Brain microvascular endothelial cell (primary cell): ENCODE results near the gene ZFAND5.

Source experiments
- DNase-seq: peaks from one replicate; pipeline ENCODE4 v3.0.0-alpha.2; 2020
- H3K27ac ChIP-seq: fragments of 250-450 bp; sonication (Bioruptor Pico); 2 replicates; pipeline ENCODE4 v1.5.1; 2020; ENCODE audit warnings: mild to moderate bottlenecking, moderate library complexity
- H3K27me3 ChIP-seq: fragments of 250-450 bp; sonication (Bioruptor Pico); replicated peaks from 2 replicates; pipeline ENCODE4 v1.5.1; 2020; ENCODE audit warnings: mild to moderate bottlenecking
- H3K36me3 ChIP-seq: fragments of 250-450 bp; sonication (Bioruptor Pico); replicated peaks from 2 replicates; pipeline ENCODE4 v1.5.1; 2020; ENCODE audit warnings: mild to moderate bottlenecking
- H3K4me3 ChIP-seq: 2 replicates; pipeline ENCODE4 v1.5.1; 2011; ENCODE audit warnings: low read depth, mild to moderate bottlenecking, control low read depth, low read length, moderate library complexity
- in situ Hi-C: cut with HindIII; loops from 2 replicates; pipeline ENCODE4 v1.10.0; 2017; ENCODE audit warnings: low sequenced_read_pairs, low pct_ligation_motif_present
- TF ChIP-seq, protein P1 (sequence below): IDR thresholded peaks from 2 replicates; pipeline ENCODE4 v1.5.1; 2011; ENCODE audit warnings: low read depth, mild to moderate bottlenecking, moderate library complexity, low read length, control low read depth, inconsistent platforms; ENCODE audit errors: missing control alignments

ZFAND5 gene

GRCh38 chr9:72309364-72310133 is 55.5 kb downstream of the ZFAND5 start:
- no peak for DNase-seq
- in situ Hi-C loops = no loop called here
- TF ChIP-seq, protein P1, sequence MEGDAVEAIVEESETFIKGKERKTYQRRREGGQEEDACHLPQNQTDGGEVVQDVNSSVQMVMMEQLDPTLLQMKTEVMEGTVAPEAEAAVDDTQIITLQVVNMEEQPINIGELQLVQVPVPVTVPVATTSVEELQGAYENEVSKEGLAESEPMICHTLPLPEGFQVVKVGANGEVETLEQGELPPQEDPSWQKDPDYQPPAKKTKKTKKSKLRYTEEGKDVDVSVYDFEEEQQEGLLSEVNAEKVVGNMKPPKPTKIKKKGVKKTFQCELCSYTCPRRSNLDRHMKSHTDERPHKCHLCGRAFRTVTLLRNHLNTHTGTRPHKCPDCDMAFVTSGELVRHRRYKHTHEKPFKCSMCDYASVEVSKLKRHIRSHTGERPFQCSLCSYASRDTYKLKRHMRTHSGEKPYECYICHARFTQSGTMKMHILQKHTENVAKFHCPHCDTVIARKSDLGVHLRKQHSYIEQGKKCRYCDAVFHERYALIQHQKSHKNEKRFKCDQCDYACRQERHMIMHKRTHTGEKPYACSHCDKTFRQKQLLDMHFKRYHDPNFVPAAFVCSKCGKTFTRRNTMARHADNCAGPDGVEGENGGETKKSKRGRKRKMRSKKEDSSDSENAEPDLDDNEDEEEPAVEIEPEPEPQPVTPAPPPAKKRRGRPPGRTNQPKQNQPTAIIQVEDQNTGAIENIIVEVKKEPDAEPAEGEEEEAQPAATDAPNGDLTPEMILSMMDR = no peak
- Histone ChIP-seq H3K36me3 (no peaks in the 10 kb centered on the region), H3K4me3 (no peak overlapping the region), H3K27ac (no peak overlapping the region), H3K27me3 (no peaks in the 10 kb centered on the region)

- TF ChIP-seq, protein P1 = no peak
- no peak for DNase-seq
- Histone ChIP-seq H3K27me3 (no peaks in the 10 kb centered on the region), H3K4me3 (no peak overlapping the region), H3K27ac (no peak overlapping the region), H3K36me3 (no peaks in the 10 kb centered on the region)
- in situ Hi-C loops = no loop called here
Observed at GRCh38 chr9:72306761-72307160, 58.2 kb downstream of the ZFAND5 start.

DNA sequence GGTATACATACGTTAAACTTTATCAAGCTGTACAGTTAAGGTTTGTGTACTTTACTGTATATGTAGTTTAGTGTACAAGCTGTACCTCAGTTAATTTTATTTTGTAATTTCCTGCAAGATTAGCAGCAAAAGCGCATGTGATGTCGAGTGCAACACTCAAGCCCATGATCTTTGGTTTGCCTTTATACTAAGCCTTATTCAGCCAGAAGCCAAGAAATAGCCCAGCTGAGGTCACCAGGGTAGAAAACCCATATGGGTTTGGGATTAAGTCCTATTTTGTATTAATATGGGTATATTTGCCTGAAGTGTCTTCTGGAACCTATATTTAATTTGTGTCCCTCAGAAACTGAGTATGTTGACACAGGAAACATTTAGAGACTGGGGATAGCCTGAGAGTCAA is 59.3 kb downstream of the ZFAND5 start:
- in situ Hi-C loops = no loop called here
- TF ChIP-seq, protein P1 = no peak
- no peak for DNase-seq
- Histone ChIP-seq H3K4me3 (peak overlapping the region; percentile 15), H3K27ac (no peak overlapping the region), H3K36me3 (no peaks in the 10 kb centered on the region), H3K27me3 (no peaks in the 10 kb centered on the region)

GRCh38 chr9:72305102-72305546 is 59.9 kb downstream of the ZFAND5 start:
- TF ChIP-seq, protein P1 = no peak
- Histone ChIP-seq H3K4me3 (peak overlapping the region; percentile 28), H3K27me3 (no peaks in the 10 kb centered on the region), H3K36me3 (no peaks in the 10 kb centered on the region), H3K27ac (no peak overlapping the region)
- in situ Hi-C loops = no loop called here
- DNase-seq = peak; percentile 42

DNA sequence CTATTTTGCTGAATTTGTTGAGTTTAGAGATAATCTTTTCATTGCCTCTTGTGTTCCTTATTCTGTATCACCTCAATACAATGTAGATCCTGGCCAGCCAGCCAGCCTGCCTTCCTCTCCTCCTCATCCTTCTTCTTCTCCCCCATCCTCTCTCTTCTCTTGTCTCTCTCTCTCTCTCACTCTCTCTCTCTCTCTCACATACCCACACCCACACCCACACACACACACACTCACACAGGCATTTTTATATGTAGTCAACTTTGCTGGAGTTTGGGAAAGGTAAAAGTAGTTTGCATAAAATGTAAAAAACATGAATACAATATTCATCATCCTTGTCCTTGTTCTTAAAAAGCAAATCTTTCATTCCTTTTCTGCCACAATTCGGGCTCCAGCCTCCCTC is 60.5 kb downstream of the ZFAND5 start:
- in situ Hi-C loops = no loop called here
- DNase-seq = no peak
- Histone ChIP-seq H3K36me3 (no peaks in the 10 kb centered on the region), H3K27me3 (no peaks in the 10 kb centered on the region), H3K4me3 (peak overlapping the region; percentile 28), H3K27ac (no peak overlapping the region)
- TF ChIP-seq, protein P1 = no peak
